Fibroblast of lung (primary cell): ENCODE results near the gene PYURF.

Source experiments
- EZH2 ChIP-seq: IDR thresholded peaks from 2 replicates; pipeline ENCODE4 v1.5.1; 2012; ENCODE audit warnings: low read length, control low read depth, mild to moderate bottlenecking; ENCODE audit errors: missing control alignments
- TF ChIP-seq, protein P1 (sequence below), 2 donors: IDR thresholded peaks in 1 of 2; conservative IDR thresholded peaks in 1 of 2; 1 replicate in 1 of 2; 2 replicates in 1 of 2; pipeline ENCODE4 v1.5.1; 2011 to 2012; ENCODE audit warnings: low read length in 2 of 2, control low read depth in 1 of 2, inconsistent platforms in 1 of 2, low read depth in 1 of 2, mild to moderate bottlenecking in 1 of 2

DNA sequence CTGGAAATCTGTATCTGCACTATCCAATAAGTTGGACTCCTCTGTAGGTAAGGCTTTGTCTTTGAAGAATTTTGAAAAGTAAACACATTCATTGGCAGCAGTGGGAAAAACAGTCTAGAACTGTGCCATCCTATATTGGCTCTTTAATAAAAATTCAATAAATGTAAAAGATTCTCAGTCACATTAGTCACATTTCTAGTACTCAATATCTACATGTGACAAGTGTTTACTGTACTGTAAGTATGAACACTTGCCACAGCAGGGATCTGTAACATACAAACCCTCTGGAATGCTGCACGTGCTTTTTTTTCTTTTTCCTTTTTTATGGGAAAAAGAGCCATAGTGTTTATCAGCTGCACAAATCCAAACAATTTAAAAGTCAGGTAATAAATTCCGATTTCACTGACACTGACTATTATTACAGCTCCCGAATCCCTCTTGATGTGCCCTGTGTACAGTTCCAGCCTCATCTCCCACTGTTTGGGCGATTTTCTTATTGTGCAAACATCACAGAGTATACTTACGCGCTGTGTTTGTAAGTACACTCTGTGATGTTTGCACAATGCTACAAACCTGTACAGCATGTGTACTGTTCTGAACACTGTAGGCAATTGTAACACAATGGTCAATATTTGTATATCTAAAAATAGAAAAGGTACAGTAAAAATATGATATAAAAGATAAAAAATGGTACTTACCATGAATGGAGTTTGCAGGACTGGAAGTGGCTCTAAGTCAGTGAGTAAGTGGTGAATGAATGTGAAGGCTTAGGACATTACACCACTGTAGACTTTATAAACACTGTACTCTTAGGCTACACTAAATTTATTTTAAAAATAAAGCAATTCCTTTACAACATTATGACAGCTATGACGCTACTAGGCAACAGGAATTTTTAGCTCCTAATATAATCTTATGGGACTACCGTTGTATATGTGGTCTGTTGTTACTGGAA lies 8.7 kb downstream of the PYURF start:
- TF ChIP-seq, protein P1, sequence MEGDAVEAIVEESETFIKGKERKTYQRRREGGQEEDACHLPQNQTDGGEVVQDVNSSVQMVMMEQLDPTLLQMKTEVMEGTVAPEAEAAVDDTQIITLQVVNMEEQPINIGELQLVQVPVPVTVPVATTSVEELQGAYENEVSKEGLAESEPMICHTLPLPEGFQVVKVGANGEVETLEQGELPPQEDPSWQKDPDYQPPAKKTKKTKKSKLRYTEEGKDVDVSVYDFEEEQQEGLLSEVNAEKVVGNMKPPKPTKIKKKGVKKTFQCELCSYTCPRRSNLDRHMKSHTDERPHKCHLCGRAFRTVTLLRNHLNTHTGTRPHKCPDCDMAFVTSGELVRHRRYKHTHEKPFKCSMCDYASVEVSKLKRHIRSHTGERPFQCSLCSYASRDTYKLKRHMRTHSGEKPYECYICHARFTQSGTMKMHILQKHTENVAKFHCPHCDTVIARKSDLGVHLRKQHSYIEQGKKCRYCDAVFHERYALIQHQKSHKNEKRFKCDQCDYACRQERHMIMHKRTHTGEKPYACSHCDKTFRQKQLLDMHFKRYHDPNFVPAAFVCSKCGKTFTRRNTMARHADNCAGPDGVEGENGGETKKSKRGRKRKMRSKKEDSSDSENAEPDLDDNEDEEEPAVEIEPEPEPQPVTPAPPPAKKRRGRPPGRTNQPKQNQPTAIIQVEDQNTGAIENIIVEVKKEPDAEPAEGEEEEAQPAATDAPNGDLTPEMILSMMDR (conservative IDR thresholded peaks at IDR 0.05 in 1 of 2, IDR thresholded peaks at IDR 0.05 in 1 of 2; ENCODE audit: low read depth in 1 of 2, low read length in 2 of 2), result no peak
- no peak for TF ChIP-seq EZH2
